ENCODE results near the gene FKBP1A.

The FKBP1A gene

GRCh38 chr20:1331101-1331500 lies 61.8 kb downstream of the FKBP1A start:
- DNase-seq, result no peak

- no peak for DNase-seq
Observed at GRCh38 chr20:1330075-1330830, 62.6 kb downstream of the FKBP1A start.

GRCh38 chr20:1328680-1329330 lies 64.0 kb downstream of the FKBP1A start, which contains the start of gene SDCBP2:
SDCBP2 (minus strand) TSS chr20:1329139; CDS start chr20:1320416, 8,723 bp downstream.
- no peak for DNase-seq

- no peak for DNase-seq
Observed at GRCh38 chr20:1327827-1328679, 64.8 kb downstream of the FKBP1A start.

- DNase-seq, result no peak
Observed at GRCh38 chr20:1327241-1327653, 65.6 kb downstream of the FKBP1A start.

GRCh38 chr20:1326031-1326930 lies 66.6 kb downstream of the FKBP1A start:
- DNase-seq, result no peak

- DNase-seq, result peak; percentile 98
Observed at GRCh38 chr20:1325173-1326030, 67.5 kb downstream of the FKBP1A start.

GRCh38 chr20:1324598-1325172 lies 68.2 kb downstream of the FKBP1A start:
- peak; percentile 16 for DNase-seq

GRCh38 chr20:1323830-1324597 lies 68.8 kb downstream of the FKBP1A start:
- DNase-seq, result no peak

GRCh38 chr20:1323256-1323655 lies 69.6 kb downstream of the FKBP1A start:
- DNase-seq, result no peak

- no peak for DNase-seq
Observed at GRCh38 chr20:1322511-1323245, 70.2 kb downstream of the FKBP1A start.

GRCh38 chr20:1321654-1321939 lies 71.3 kb downstream of the FKBP1A start:
- DNase-seq, result no peak

GRCh38 chr20:1320902-1321653 lies 71.8 kb downstream of the FKBP1A start:
- DNase-seq, result no peak

- no peak for DNase-seq
Observed at GRCh38 chr20:1320016-1320415, 72.8 kb downstream of the FKBP1A start.

GRCh38 chr20:1319462-1319861 lies 73.4 kb downstream of the FKBP1A start:
- DNase-seq, result no peak

GRCh38 chr20:1319051-1319450 lies 73.8 kb downstream of the FKBP1A start:
- no peak for DNase-seq

Data from T-helper 9 cell (primary cell).